Effector CD8-positive, alpha-beta T cell (primary cell): Measurements from ENCODE around the gene SELENOP.
"Not testable (repeated sequence)": the region's sequence is repeated elsewhere in the genome, so short reads cannot be mapped to it uniquely, and the experiment has no call there.

Experiments used
- DNase-seq: peaks from one replicate; lab custom pipeline; 2025; lab: John Stamatoyannopoulos, UW
- total RNA-seq, 4 experiments: gene quantifications; one replicate each; lab custom pipeline; 2026; lab: John Stamatoyannopoulos, UW

SELENOP gene, protein sequence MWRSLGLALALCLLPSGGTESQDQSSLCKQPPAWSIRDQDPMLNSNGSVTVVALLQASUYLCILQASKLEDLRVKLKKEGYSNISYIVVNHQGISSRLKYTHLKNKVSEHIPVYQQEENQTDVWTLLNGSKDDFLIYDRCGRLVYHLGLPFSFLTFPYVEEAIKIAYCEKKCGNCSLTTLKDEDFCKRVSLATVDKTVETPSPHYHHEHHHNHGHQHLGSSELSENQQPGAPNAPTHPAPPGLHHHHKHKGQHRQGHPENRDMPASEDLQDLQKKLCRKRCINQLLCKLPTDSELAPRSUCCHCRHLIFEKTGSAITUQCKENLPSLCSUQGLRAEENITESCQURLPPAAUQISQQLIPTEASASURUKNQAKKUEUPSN
- 0.24 to 3.1 (median 0.65) reads per million in 4 experiments for total RNA-seq

DNA sequence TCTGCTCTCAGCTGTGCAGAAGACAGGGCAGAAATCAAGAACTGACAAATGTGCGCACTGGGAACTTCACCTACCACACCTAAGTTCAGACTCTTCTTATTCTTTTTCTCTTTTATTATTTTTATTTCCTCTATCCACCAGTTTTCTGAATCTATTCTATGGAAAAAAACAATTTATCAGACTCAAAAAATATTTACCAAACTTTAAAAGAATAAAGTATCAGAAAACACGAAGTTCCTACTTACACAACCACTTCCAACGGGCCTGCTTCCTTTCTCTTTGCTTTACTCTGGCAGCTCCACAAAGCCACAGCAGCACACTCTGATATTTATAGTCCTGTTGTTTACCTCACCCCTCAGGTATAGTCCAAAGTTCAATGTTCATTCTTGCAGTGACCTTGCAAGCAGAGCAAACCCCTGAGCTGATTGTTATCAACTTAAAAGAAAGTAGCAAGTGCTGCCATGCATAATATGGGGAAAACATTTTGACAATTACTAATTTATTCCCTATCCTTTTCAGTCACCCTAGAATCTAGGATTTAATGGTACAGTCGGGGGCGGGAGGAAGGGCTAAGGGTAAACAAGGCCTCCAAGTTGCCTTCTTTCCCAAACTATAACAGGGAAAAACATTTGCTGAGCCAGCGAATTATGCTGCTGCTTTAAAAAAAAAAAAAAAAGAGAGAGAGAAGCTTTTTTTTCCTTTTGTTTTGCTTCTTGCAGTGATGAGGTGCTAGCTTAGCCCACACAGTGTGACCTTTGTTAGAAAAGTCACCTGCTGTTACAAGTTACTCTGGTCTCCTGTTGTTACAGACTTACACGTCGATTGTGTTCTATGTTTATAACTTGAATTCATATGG lies at the start of gene SELENOP:
SELENOP (minus strand) TSS at position 302 of the 856 bp plus-strand sequence. CDS start 3,539 bp downstream, outside the sequence.
- DNase-seq = no peak

GRCh38 chr5:42858687-42859086 lies 47.0 kb upstream of the SELENOP start:
- no peak for DNase-seq

- DNase-seq = no peak
Measured at GRCh38 chr5:42858031-42858643, 46.4 kb upstream of the SELENOP start.

- no peak for DNase-seq
Measured at GRCh38 chr5:42855811-42856210, 44.1 kb upstream of the SELENOP start.

- DNase-seq = no peak
Measured at GRCh38 chr5:42855386-42855785, 43.7 kb upstream of the SELENOP start.

DNA sequence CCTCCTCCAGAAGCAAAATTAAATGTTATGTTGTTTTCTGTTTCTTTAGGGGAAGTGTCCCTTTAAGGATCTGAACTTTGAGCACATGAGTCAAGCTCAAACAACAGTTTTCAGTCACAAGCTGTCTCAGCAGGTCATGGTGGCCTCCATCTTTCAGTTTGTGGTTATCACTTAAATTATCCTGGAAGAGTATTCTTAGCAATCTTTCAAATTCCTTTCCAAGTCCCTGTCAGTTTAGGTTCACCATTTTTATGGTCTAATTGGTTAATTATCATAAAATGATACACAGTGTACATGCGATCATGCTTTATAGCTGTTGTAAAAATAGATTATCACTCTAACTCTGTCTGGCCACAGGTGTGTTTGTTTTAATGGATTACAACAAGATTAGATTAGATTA lies 43.1 kb upstream of the SELENOP start:
- DNase-seq = no peak

DNA sequence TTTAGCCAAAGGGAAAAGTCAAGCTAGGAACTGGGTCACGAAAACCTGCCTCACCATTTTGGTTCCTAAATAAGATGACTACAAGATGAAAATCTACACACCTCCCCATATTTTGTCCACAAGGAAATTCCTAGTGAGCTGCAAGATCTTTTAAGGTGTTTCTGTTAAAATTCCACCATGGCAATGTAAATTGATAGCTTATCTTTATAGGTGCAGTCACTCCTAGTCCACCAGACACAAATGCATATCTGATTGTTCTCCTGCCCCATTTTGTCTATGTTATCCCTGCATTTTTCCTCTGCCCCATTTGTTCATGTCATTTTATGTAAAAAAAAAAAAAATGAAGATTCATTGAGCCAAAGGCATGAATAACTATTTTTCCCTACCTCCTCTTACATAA lies 41.1 kb upstream of the SELENOP start:
- DNase-seq = no peak

GRCh38 chr5:42851481-42851880 lies 39.8 kb upstream of the SELENOP start:
- no peak for DNase-seq

- no peak for DNase-seq
Measured at GRCh38 chr5:42848545-42848944, 36.9 kb upstream of the SELENOP start.

DNA sequence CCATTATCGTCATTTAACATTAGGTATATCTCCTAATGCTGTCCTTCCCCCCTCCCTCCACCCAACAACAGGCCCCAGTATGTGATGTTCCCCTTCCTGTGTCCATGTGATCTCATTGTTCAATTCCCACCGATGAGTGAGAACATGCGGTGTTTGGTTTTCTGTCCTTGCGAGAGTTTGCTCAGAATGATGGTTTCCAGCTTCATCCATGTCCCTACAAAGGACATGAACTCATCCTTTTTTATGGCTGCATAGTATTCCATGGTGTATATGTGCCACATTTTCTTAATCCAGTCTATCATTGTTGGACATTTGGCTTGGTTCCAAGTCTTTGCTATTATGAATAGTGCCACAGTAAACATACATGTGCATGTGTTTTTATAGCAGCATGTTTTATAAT lies 32.7 kb upstream of the SELENOP start:
- DNase-seq = not testable (repeated sequence)

- no peak for DNase-seq
Measured at GRCh38 chr5:42843675-42844292, 32.1 kb upstream of the SELENOP start.

DNA sequence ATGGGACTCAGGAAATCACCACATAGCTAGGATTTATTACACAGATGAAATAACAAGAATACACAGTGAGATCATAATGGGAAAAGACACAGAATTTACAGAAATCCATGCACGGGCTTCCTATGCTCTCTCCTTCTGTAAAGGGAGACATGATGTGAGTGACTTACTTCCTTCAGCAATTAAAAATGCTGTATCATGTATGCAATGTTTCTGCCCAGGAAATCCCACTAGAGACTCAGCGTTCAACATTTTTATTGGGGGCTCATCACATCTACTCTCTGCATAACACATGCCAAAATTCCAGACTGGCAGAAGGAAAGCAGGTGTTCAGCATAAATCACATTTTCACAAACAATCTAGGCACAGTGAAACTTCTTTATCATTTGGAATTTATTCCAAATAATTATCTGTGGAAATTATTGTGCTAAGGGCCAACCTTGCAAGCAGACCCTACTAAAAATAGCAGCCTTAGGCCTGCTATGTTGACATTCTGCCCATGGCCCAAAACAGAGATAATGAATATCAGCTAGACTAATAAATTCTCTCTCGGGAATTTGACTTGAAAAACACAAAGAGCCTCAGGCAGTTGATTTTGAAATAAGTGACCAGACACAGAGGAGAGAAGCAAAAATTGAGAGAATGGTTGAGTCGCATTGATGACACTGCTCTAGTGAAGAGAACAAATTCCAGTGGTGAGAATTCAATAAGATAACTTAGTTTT lies 31.4 kb upstream of the SELENOP start:
- DNase-seq = no peak

GRCh38 chr5:42840842-42841567 lies 29.3 kb upstream of the SELENOP start:
- no peak for DNase-seq

GRCh38 chr5:42840269-42840668 lies 28.6 kb upstream of the SELENOP start:
- no peak for DNase-seq

DNA sequence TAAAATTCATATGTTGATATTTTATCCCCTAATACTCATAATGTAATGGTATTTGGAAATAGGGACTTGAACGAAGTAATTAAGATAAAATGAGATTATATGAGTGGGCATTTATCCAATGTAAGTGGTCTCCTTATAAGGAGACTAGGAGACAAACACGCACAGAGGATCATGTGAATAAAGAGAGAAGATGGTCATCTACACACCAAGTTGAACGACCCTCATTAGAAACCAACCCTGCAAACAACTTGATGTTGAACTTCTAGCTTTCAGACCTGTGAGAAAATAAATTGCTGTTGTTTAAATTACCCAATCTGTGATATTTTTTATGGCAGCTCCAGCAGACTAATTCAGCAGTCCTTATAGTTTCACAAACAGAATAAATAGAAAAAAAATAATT lies 27.5 kb upstream of the SELENOP start:
- DNase-seq = no peak

GRCh38 chr5:42837601-42838000 lies 25.9 kb upstream of the SELENOP start:
- no peak for DNase-seq

GRCh38 chr5:42836070-42836769 lies 24.5 kb upstream of the SELENOP start:
- DNase-seq = no peak

DNA sequence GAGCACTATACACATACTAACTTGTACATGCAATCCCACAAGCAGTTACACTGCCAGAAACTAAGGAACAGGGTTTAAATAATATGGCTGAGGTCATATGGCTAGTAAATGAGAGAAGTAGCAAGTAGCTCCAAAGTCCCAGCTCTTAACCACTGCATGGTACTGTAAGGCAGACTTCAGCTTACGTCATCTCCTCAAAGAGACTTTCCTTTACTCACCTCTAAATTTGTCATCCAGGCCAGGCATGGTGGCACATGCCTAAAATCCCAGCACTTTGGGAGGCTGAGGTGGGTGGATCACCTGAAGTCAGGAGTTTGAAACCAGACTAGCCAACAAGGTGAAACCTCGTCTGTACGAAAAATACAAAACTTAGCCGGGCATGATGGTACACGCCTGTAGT lies 20.4 kb upstream of the SELENOP start:
- no peak for DNase-seq

DNA sequence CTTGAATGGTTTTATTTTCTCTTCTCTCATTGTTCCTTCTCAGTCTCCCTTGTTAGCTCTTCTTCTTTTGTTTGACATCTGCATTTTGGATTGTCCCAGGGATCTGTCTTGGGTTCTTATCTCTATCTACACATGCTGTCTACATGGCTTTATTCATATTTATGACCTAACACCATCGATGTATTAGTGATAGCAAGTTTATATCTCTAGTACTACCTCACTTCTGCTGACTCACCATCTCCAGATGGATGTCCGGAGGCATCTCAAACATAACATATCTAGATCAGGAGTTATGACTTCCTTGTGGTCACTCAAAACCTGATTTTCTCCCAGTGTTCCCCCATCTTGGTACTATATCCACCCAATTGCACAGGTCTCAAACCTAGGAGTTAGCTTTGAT lies 19.2 kb upstream of the SELENOP start:
- DNase-seq = no peak

DNA sequence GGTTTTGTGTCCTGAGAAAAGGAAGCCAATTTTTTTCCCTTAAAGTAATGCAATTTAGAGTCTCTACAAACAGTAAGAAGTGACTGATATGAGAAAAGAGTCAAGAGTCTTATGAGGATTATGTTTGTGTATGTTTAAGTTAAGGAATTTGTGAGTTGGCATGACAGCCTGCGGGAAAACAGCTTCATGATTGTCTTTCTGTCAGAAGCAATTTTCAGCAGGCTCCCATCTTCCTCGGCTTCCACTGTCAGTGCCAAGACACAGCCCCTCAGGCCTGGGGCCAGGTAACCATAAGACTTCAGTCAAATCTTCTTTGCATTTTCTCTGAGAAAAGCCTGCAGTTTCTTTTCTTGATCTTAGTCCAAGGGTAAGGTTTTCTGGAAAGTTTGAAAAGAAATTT lies 17.0 kb upstream of the SELENOP start:
- no peak for DNase-seq
